GM12874 (cell line): ENCODE results near the gene CDON.

Source experiments
- TF ChIP-seq, protein P1 (sequence below): IDR thresholded peaks from 2 replicates; pipeline ENCODE4 v1.5.1; 2011; ENCODE audit warnings: low read depth, mild to moderate bottlenecking, control low read depth, low read length, moderate library complexity; ENCODE audit not compliant: insufficient read depth

Gene CDON

DNA sequence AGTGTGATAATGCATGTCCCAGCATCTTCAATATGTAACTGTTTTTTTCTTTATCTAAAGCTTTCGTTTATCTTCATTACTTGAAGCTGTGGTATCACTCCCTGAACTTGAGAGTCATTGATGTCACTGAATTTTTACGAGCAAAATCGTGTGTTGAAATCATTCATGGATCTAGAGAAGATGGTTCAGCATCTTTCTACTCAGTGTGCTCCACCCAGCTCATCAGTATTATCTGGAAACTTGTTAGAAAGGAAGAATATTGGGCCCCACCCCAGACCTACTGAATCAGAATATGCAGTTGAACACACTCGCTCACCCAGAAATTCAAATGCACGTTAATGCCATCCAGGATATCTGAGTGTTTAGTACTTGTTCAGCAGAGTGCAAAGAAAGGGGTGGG, 8.3 kb downstream of the CDON start:
- TF ChIP-seq, protein P1, sequence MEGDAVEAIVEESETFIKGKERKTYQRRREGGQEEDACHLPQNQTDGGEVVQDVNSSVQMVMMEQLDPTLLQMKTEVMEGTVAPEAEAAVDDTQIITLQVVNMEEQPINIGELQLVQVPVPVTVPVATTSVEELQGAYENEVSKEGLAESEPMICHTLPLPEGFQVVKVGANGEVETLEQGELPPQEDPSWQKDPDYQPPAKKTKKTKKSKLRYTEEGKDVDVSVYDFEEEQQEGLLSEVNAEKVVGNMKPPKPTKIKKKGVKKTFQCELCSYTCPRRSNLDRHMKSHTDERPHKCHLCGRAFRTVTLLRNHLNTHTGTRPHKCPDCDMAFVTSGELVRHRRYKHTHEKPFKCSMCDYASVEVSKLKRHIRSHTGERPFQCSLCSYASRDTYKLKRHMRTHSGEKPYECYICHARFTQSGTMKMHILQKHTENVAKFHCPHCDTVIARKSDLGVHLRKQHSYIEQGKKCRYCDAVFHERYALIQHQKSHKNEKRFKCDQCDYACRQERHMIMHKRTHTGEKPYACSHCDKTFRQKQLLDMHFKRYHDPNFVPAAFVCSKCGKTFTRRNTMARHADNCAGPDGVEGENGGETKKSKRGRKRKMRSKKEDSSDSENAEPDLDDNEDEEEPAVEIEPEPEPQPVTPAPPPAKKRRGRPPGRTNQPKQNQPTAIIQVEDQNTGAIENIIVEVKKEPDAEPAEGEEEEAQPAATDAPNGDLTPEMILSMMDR: no peak

DNA sequence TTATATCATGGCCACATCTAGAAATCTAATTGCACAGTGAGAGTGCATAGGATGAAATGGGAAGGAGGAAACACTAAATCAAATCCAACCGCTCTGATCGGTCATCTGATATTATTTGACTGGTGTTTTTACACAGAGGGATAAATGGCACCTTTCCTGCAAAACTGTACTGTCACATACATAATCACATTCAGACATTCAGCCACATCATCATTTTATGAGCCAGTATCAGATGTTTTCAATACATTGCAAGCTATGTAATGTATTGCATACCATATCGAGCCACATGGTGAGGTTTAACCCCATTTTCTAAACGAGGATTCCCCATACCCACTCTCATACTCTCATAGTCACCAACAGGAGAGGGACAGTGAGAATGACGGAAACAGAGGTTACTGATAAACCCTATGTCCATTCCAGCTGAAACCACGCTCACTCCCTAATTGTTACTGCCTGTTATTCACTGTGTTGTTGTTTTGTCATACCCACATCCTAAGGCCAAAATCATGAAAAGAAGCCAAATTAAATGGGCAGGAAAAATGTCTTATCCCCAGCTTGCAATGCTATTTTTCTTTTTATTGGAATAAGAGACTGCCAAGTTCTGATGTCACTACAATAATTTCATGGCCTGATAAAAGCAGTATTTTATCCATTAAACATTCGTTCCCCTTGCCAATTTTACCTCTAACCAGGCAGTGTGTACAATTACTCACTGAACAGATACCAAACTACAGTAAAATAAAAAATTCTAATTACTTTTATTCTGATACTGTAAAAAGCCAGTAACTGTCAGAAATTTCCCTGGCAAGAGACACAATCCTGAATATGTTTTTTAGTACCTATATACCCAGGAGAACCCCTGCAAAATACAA, 9.0 kb downstream of the CDON start:
- TF ChIP-seq, protein P1: no peak

DNA sequence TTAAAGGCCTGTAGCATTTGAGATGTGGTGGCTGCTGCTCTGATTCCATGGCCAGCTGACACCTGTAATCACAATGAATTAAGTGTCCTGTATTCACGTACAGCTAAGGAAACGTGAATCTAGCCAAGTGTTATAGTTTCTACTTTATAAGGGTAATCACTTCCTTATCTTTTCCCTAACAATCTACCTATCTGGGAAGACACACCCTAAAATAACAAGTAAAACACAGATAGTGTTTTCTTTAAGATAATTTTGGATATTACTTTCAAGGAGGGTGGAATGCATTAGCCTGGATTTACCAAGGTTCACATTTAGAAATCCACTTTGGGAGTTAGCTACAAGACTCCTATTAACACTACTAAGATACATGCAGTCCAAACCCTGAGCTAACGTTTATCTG, 11.5 kb downstream of the CDON start:
- TF ChIP-seq, protein P1: no peak

DNA sequence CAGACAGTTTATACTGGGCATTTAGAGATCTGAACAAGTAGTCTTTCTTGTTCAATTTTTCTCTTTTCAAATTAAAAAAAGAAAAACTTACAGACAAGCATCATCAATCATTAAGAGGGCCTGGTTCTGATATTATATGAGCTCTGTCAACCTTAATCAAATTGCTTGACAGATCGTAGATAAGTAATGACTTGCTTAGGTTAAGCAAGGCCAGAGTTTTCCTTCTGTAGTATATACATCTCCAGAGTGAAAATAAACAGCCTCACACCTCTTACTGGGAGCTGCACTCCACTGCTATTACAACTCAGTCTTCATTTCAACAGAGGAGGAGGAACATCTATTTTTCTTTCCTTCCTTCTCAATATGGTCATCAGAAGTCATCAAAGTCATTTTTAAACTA, 13.5 kb downstream of the CDON start:
- TF ChIP-seq, protein P1: no peak

DNA sequence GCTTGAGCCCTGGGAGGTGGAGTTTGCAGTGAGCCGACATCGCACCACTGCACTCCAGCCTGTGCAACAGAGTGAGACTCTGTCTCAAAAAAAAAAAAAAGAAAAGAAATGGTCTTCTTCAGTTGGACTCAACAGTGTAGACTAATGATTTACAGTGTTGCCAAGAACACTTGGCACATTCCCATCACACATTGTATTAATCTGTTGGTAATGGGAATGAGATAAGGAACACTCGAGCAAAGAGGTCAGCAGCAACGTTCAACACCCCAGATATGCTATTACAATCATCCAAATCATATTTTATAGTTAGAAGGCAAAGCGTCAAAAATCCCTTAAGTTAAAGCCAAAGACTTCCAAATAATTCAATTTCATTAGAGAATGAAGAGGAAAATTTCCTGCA, 14.5 kb downstream of the CDON start:
- TF ChIP-seq, protein P1: no peak

DNA sequence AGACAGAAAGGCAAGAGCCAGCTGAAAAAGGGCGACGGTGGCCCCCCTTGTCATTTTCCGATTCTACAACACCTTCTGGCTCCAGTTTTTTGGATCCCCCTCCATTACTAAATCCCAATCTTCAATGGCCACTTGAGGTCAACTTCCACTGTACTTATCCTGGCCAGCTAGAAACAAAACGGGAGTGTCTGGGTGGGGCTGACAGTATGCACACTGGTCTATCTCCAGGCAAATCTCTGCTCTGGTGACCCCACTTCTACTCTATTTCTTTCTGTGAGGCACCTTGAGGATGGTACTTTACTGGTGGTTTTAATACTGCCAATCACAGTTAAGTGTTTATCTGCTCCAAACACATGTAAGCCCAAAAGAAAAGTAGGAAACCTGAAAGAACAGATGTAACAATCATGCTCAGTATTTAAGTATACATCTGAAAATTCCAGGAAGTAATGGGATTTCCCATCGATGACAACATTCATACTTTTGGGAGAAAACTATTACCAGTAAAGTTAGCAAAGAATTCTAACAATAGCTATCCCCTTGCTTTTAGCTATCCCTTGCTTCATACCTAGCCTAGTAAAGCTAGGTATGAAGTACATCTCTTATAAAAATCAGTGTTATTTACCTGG, 16.0 kb downstream of the CDON start:
- TF ChIP-seq, protein P1: no peak

DNA sequence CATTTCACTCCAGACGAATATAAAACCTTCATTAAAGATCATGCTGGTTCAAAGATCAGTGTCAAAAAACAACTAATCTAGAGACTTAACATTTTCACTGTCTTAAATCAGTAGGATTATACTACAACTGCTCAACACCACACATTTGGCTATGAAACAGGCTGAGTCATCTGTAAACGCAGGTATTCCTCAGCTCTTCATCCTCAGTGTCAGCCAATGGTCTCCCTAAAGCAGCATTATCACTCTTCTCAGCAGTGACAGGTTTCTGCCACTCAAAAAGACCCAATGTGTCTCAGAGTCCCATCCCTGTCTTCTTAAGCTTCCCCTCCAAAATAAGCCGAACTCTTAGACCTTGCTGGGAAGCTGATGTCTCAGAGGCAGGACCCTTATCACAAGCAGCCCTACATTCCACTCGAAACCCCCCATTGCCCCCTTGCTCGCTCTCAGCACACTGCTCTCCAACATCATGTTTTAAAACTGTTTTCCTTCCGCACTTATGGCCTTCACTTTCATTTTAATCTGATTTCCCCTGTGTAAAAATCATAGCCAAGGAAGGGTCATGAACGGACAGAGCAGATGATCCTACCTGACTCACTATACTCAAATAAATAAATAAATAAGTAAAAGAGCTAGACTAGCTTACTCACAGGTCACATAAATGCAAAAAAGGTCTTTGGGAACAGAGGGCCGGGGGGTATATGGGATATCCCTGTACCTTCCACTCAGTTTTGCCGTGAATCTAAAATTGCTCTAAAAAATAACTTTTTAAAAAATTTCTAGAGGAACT, 23.0 kb downstream of the CDON start:
- TF ChIP-seq, protein P1: no peak
